Limb (tissue), 2 donors: Measurements from ENCODE around the gene HJURP.

Experiments
- DNase-seq, 2 donors: peaks; one replicate each; pipeline ENCODE4 v3.0.0-alpha.2; 2016; ENCODE audit errors: extremely low spot score in 2 of 2

HJURP gene

GRCh38 chr2:233794128-233794658, 60.1 kb downstream of the HJURP start:
- DNase-seq = no peak

GRCh38 chr2:233793465-233794127, 60.7 kb downstream of the HJURP start:
- DNase-seq = no peak

GRCh38 chr2:233792720-233793119, 61.6 kb downstream of the HJURP start:
- DNase-seq = no peak

GRCh38 chr2:233791883-233792329, 62.4 kb downstream of the HJURP start:
- no peak for DNase-seq

- no peak for DNase-seq
Measured at GRCh38 chr2:233791151-233791882, 63.0 kb downstream of the HJURP start.

- DNase-seq = no peak
Measured at GRCh38 chr2:233789554-233789953, 64.8 kb downstream of the HJURP start.
